Motor neuron (in vitro differentiated cells): ENCODE results near the gene DNAJB8. TPM values are rescaled to one million over a fixed set of nuclear protein-coding genes. Genes with fewer than 3 reads are reported as not detected.

ENCODE experiments used
- ATAC-seq, 8 experiments: fragments of 200-7000 bp; cut with Tn5 transposase; replicated peaks in 6 of 8; 2 replicates each; pipeline ENCODE4 v1.8.0; 2021; ENCODE audit warnings: mild to moderate bottlenecking in 8 of 8, moderate library complexity in 8 of 8
- H3K27ac ChIP-seq, 2 donors: fragments of 250-450 bp; sonication (Bioruptor Pico); 2 replicates each; pipeline ENCODE4 v1.9.0; 2021; ENCODE audit warnings: antibody characterized with exemption in 2 of 2, mild to moderate bottlenecking in 2 of 2, moderate library complexity in 1 of 2
- H3K4me1 ChIP-seq, 2 donors: fragments of 250-450 bp; sonication (Bioruptor Pico); replicated peaks in 1 of 2; 2 replicates each; pipeline ENCODE4 v1.6.1; 2021; ENCODE audit warnings: antibody characterized with exemption in 2 of 2, mild to moderate bottlenecking in 2 of 2, moderate library complexity in 1 of 2
- H3K4me3 ChIP-seq, 5 donors: fragments of 250-450 bp; sonication (Bioruptor Pico); 2 replicates each; pipeline ENCODE4 v1.9.0; 2021; ENCODE audit warnings: antibody characterized with exemption in 5 of 5, mild to moderate bottlenecking in 5 of 5, moderate library complexity in 4 of 5
- WGBS, 10 experiments: fragments of 450-650 bp; shearing (Covaris generic); methylation state at CpG; one replicate each; pipeline ENCODE4 v1.0.0; 2022; 5-methylcytosine and 5-hydroxymethylcytosine counted together
- in situ Hi-C, 9 experiments: fragments of 400-800 bp; cut with MboI; loops; one replicate each; pipeline ENCODE4 v1.15.0; 2021; ENCODE audit warnings: low sequenced_read_pairs in 9 of 9, low pct_unique_long_range_greater_than_20kb in 2 of 9; ENCODE audit not compliant: unreplicated experiment in 9 of 9
- total RNA-seq, 8 experiments: library from RNA; unstranded; fragments of 300-600 nt; gene quantifications; 2 replicates each; pipeline versions ENCODE4 v1.2.3 to v1.2.4, GENCODE V29; 2022

The DNAJB8 gene
- total RNA-seq, 8 experiments from 2014 or later, result under 0.01 to 0.90 (median 0.22) TPM; not detected in 1

DNA sequence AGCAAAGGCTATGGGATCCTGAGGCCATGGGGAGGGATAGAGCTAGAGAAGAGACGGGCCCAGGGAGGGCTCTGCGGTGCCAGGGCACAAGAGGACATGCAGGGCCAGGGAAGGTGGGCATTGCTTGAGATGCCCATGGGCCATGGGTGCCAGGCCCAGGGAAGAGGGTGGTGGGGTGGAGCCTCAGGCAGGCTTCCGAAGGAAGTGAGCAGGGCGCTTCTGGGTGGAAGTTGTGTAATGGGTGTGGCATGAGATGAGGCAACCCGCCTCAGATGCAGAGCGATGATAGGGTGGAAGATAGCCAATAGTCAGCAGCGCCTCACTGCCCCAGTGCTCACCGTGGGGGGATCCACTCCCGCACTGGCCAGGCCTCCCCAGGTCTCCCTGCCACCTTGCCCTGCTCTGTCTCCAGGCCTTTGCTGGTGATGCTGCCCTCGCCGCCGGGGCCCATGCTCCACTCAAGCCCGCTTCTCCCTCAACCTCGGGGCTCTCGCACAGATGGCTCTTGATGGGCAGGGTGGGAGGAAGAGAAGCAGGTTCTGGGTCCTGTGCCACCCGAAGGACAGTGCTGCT lies 51.4 kb downstream of the DNAJB8 start:
- Histone ChIP-seq H3K27ac (no peak overlapping the region), H3K4me1 (peaks cover 9 to 12% of the 10 kb centered on the region in 2 donors), H3K4me3 (no peak overlapping the region)
- no peak for ATAC-seq
- WGBS, 10 experiments, result 83 to 100% (median 93%) methylated on average over 1 to 3 of the region's 16 CpGs; no CpG with 5 or more reads in 6 of the 10 experiments
- in situ Hi-C loops, result no loop called here

DNA sequence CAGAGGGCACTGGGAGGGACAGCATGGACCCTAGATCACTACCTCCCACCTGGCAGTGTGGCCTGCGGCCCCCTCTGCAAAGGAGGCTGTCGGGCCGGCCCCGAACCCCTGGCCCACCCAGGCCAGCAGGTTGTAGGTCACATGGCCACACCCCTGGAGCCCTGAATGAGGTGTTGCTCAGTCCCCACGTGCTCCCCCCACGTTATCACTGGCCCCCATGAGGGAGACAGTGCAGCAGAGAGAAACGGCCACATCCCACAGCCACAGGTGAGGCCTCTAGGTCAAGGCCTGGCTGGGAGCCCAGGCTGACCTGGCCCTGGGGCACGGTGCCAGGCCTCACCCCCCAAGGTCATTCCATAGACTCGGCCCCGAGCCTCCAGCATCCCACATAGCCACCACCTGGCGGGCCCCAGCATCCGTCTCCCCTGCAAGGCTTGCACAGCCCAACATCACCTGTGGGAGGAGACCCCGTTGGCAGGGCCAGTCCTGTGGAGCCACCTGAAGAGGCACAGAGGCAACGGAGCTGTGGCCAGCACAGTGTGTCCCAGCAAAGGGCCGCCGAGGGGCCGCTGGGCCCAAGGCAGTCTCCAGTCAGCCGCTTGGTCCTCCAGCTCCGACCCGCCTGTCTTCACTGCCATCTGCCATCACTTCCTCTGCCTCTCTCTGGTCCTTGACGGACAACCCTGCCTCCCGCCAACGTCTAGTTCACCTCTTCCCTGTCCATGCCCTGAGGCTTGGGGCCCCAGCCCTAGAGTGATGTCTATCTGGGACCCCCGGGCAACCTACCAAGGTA lies 53.1 kb downstream of the DNAJB8 start:
- Histone ChIP-seq H3K27ac (no peak overlapping the region), H3K4me3 (no peak overlapping the region), H3K4me1 (peaks cover 9 to 16% of the 10 kb centered on the region in 2 donors)
- no peak for ATAC-seq
- 96 to 100% (median 100%) methylated on average over 1 to 10 of the region's 24 CpGs; no CpG with 5 or more reads in 5 of the 10 experiments for WGBS, 10 experiments
- in situ Hi-C loops, result no loop called here

DNA sequence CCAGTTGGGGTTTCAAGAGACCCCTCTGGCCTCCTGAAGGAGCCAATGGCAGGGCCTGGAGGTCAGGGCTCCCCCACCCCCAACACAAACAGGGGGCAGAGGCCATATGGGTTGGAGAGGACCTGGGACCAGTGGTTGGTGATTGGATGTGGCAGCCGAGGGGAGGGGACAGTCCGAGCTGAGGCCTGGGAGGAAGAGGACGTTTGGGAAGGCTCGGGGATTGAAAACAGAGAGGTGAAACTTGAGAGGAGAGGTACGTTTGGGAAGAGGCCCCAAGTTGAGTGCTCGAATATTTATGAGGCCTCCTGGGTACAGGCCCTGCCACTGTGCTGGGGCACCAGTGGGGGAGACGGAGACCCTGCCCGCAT lies 53.7 kb downstream of the DNAJB8 start:
- in situ Hi-C loops, result no loop called here
- ATAC-seq, result no peak
- Histone ChIP-seq H3K4me1 (peaks cover 9 to 16% of the 10 kb centered on the region in 2 donors), H3K27ac (no peak overlapping the region), H3K4me3 (no peak overlapping the region)
- WGBS, 10 experiments, result 40 to 80% (median 56%) methylated on average over 1 to 2 of the region's 8 CpGs; no CpG with 5 or more reads in 6 of the 10 experiments

Other genes with a start within 250 kb of the DNAJB8 start
- 10 to 100 TPM in 1 of 8 experiments, 1 to 10 TPM in 5, under 1 TPM in 2; 0.27 to 14.8 (median 1.6) TPM for gene GATA2, start 26.3 kb upstream of the DNAJB8 start, total RNA-seq
- 100 to 1,000 TPM; 127 to 270 (median 164) TPM for gene RPN1, start 183.9 kb upstream of the DNAJB8 start, total RNA-seq